CD1c-positive myeloid dendritic cell (primary cell): ENCODE measurements around the gene LITAFD.
A peak's percentile ranks its signal among the peaks of the same experiment; 100 is the strongest.
"Not testable (repeated sequence)": the region's sequence is repeated elsewhere in the genome, so short reads cannot be mapped to it uniquely, and the experiment has no call there.

Experiments used
- DNase-seq: peaks from one replicate; pipeline ENCODE4 v3.0.0-alpha.2; 2016; ENCODE audit errors: extremely low spot score

LITAFD gene

DNA sequence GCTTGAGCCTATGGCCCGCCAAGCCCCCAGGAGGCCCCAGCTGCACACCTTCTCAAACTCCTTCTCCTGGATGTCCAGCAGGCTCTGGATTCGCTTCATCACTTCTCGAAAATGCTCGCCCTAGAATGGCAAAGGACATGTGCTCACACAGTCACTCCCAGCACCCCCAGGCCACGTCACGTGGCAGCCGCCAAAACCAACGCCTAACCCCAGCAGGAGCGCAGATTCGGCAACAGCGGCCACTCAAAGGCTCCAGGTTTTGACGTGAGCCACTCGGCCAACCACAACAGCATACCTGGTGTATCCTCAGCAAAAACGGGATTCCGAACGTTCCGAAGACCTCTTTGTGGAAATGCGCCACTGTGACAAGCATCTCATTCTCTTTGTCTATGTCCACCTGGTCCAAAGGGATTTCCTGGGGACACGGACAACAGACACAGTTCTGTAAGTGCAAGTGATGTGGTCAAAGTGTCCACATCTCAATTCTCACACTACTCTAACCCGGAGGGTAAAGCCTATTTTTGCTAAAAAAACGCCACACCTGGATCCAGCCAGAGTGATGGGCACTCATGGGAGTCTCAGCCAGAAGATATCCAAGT, 12.7 kb downstream of the LITAFD start:
- DNase-seq: no peak

DNA sequence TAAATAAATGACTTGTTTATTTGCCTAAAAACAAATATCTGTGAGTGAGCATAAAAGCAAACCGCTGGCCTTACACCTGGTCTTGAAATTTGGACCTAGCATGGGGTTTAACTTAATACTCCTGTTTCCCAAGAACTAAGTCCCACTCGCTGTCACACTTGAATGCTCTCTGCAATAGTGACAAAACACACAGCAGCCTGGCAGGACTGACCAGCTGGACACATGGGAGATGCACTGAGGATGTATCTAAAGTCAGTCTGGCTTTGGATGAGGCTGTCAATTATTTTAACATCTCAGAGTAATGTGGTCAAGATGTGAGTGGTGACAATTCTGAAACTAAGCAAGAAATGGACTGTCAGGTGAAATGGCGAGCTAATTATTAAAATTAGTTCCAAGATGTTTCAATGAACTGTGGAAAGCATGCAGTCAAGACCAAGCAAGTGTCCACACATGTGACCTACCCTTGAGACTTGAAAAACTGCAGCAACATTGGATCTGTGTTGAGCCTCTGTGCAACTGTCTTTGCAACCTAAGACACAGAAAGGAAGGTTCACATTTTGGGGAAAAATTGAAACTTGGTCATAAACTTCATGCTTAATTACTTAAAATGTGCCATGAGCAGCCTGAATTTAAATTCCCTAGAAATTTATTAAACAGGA, 16.6 kb downstream of the LITAFD start:
- no peak for DNase-seq

DNA sequence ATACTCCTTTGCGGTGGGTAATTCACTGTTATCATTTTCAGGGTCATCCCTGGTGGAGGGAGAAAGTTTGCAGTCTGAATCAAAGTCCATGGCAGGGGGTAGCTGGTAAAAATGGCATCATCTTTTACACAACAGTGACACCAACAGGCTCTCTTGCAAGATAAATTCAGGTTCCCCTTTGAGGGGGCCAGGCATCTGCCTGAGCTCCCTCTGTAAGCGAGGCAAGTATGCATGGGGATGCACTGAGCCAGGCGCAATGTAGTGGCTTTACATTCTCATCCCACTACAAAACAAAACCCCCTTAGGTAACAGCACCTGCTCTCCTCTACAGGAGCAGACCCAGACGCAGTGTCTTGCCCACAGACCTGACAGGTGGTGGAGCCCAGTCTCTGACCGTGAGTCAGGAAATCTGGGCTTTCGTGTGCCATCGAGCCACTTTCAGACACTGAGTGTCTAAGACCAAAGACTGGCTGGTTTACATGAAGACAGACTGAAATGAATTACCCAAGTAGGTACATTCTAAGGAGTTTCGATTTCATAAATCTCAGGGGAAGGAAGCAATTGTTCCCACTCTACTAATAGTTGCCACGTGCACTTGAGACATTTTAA, 17.7 kb downstream of the LITAFD start:
- no peak for DNase-seq

DNA sequence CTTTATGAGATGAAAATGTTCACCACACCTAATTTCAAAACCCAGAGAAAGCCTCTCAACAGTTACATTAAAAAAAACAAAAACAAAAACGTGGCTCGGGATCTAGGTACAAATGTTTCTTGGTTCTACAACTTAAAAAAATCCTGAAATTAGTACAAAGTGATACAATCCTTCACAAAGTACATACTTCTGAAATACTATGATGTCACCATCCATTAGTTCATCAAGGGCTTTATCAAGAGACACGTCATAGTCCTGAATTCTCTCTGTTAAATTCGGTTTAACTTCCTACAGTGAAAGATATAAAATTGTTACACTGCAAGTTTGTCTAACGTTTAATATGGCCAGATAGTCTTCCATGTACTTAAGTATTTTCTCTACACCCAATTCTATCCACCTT, 18.2 kb downstream of the LITAFD start:
- DNase-seq: no peak

GRCh38 chr16:8901320-8901861, 19.2 kb downstream of the LITAFD start:
- no peak for DNase-seq

DNA sequence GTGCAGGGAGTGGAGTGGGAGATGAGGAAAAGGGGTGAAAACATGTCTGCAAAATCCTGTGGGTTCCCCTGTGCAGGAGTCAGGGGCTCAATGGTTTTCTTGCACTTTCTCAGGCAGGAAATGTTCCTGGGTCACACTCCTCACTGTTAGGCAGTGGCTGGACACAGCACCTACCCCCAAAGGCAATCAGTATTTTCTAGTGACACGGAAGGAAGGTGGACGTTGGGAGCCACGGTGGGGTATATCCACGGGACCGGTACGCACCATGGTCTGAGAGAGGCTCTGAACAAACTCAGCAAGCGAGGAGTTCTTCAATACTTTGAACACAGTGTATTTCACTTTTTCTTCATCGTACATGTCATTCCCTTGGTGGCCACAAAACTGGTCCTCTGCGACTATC, 20.9 kb downstream of the LITAFD start:
- no peak for DNase-seq

DNA sequence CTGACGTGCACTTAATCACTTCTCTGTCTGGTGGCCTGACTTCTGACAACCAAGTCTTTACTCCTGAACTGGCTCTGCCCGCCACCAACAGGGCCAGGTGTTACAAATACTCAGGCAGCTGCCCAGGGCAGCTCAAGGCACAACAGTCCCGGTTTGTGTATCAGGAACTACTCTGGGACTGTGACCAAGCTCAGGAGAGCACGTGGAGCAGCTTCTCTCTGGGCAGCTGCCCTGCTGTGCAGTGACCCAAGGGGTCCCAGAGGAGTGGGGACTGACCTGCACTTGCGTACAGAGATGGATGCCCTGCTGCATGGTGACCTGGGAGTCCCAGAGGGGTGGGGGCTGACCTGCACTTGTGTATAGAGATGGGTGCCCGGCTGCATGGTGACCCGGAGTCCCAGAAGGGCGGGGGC, 21.9 kb downstream of the LITAFD start:
- no peak for DNase-seq

DNA sequence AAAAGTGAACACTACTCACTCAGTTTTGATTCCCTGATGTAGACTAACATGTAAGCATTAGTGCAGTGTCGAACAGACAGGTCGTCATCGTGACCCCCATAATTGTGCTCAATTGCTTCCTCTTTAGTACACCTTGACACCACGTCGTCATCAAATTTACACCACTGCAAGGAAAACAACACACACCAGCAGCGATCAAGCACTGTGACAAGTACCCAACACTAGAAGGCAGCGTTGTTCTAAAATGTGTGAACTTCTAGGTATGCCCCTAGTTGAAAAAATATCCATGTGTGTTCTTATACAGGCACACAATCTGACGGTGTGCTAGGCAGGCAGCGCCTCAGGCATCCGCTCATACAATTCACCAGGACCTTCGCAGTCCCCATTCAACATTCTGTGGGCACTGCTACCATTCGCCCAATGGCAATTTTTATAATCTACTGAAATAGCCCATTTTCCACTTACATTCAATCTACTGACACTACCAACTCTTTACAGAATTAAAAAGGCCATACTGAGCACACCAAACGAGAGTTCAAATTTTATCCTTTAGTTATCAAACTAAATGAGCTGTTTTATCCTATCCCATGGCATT, 23.1 kb downstream of the LITAFD start:
- peak; percentile 31 for DNase-seq

- DNase-seq: no peak
Observed at GRCh38 chr16:8905795-8906591, 23.8 kb downstream of the LITAFD start.

DNA sequence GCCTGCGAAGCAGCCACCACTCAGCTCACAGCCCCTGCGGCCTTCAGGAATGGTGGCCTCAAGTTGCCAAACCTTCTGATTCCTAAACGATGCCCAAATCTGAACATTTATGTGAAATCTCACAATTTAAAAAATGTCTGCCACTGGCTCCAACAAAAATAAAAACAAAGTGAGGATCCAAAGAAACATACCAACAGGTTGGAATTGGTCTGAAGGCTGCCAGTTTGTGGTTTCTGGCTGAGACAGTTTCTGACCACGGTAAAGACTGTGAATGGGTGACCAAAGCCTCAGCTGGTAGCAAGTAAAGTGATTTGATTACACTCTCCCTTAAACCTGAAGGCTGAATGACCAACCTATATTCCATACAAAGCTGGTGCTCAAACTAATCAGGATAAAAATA, 24.9 kb downstream of the LITAFD start:
- DNase-seq: no peak

- DNase-seq: no peak
Observed at GRCh38 chr16:8908810-8909468, 26.8 kb downstream of the LITAFD start.

DNA sequence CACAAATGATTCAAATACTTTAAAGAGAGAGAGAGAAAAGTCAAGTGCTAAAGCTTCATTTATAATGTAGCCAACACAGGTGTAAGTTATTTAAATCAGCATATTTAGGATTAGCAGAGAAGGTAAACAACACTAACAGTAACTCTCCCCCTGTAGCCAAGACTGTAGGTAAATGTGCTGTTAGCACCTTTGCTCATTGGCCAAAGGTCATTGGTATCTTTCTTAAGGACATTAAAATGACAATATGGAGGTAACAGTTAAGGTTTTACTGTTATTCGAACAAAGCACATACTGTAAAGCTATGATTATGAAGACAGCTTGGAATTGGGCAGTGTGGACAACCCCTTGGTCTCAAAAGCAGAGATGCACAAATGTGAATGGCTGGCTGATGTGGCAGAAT, 28.7 kb downstream of the LITAFD start:
- no peak for DNase-seq

GRCh38 chr16:8912793-8913192, 30.6 kb downstream of the LITAFD start:
- no peak for DNase-seq

DNA sequence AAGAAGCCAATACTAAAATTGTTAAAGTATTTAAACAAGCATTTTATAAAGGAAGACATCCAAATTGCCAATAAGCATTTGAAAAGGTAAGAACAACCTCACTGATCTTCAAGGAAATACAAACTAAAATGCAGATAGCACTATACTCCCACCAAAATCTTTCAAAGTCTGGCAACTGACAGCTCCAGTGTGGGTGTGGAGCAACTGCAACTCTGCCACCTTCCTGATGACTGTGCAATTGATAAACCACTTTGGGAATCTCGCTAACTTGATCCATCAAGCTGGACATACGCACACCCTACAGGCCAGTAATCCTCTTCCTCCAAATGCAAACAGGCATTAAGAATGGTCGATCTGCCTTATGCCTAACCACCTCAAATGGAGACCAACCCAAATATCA, 31.9 kb downstream of the LITAFD start:
- no peak for DNase-seq

DNA sequence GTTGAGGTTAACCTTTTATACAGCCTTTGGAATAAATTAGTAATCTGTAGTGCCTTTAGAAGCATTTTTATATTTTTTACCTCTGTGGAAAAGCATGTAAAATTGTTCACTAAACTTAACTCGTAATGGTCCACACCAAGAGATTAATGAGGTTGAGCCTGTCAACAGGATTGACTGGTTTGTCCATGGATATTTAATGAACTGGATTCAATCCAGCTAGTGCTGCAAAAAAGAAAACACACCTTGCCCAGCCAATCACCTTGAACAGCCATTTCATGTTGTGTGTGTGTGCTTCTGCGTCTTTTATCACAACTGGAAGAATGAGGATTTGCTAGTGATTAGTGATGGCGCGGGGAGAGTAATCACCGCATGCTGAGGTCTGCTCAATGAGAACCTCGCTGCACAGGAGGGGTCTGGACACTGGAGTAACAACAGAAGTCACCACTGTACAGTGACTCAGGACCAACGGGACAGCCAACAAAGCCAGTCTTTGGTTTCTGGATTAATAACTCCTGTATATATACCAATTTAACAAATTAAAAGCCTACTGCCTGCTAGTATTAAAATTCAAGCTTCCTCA, 33.7 kb downstream of the LITAFD start:
- no peak for DNase-seq

- no peak for DNase-seq
Observed at GRCh38 chr16:8916541-8917225, 34.5 kb downstream of the LITAFD start.

DNA sequence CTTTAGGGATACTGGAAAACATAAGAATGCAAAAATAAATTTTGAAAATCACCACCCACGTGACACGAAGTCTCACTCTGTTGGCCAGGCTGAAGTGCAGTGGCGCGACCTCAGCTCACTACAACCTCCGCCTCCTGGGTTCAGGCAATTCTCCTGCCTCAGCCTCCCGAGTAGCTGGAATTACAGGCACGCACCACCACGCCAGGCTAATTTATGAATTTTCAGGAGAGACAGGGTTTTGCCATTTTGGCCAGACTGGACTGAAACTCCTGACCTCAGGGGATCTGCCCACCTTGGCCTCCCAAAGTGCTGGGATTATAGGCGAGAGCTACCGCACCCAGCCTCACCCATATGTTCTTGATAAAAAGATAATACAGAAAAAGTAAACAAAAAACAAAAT, 35.2 kb downstream of the LITAFD start:
- not testable (repeated sequence) for DNase-seq

- DNase-seq: no peak
Observed at GRCh38 chr16:8919089-8919933, 37.2 kb downstream of the LITAFD start.

GRCh38 chr16:8919934-8920462, 37.8 kb downstream of the LITAFD start:
- no peak for DNase-seq
